ENCODE results near the gene HBP1.

Gene HBP1

GRCh38 chr7:107157091-107157490 lies 11.7 kb upstream of the HBP1 start:
- DNase-seq, result no peak

GRCh38 chr7:107158028-107158427 lies 10.8 kb upstream of the HBP1 start:
- no peak for DNase-seq

GRCh38 chr7:107160389-107160788 lies 8.4 kb upstream of the HBP1 start:
- DNase-seq, result no peak

GRCh38 chr7:107161415-107161814 lies 7.4 kb upstream of the HBP1 start:
- DNase-seq, result no peak

GRCh38 chr7:107162475-107162874 lies 6.3 kb upstream of the HBP1 start:
- DNase-seq, result no peak

- no peak for DNase-seq
Observed at GRCh38 chr7:107164092-107164491, 4.7 kb upstream of the HBP1 start.

GRCh38 chr7:107165341-107165740 lies 3.5 kb upstream of the HBP1 start:
- DNase-seq, result no peak

GRCh38 chr7:107166736-107167426 lies 1.9 kb upstream of the HBP1 start:
- DNase-seq, result no peak

- peak; percentile 12 for DNase-seq
Observed at GRCh38 chr7:107167483-107168232, 1.1 kb upstream of the HBP1 start.

GRCh38 chr7:107169120-107170050 lies 582 bp downstream of the HBP1 start:
- DNase-seq, result peak; percentile 37

GRCh38 chr7:107170051-107170915 lies 1.5 kb downstream of the HBP1 start:
- DNase-seq, result no peak

GRCh38 chr7:107171496-107171895 lies 2.7 kb downstream of the HBP1 start:
- DNase-seq, result no peak

GRCh38 chr7:107172276-107173032 lies 3.7 kb downstream of the HBP1 start:
- no peak for DNase-seq

GRCh38 chr7:107173191-107173590 lies 4.4 kb downstream of the HBP1 start:
- DNase-seq, result no peak

GRCh38 chr7:107173691-107174406 lies 5.0 kb downstream of the HBP1 start:
- DNase-seq, result no peak

GRCh38 chr7:107179326-107180164 lies 10.7 kb downstream of the HBP1 start:
- DNase-seq, result peak; percentile 13

- no peak for DNase-seq
Observed at GRCh38 chr7:107180378-107180777, 11.6 kb downstream of the HBP1 start.

- DNase-seq, result no peak
Observed at GRCh38 chr7:107181172-107181571, 12.4 kb downstream of the HBP1 start.

GRCh38 chr7:107185716-107186115 lies 16.9 kb downstream of the HBP1 start:
- no peak for DNase-seq

- no peak for DNase-seq
Observed at GRCh38 chr7:107186240-107186639, 17.4 kb downstream of the HBP1 start.

Measured in 8988T (cell line).